Amygdala (tissue), 56 donors: ENCODE results near the gene ACOXL.

Source experiments
- DNase-seq, 56 donors: peaks; one replicate each; lab custom pipeline; 2025; lab: John Stamatoyannopoulos, UW

Gene ACOXL

GRCh38 chr2:110789706-110790105 lies 57.3 kb downstream of the ACOXL start:
- no peak for DNase-seq

- DNase-seq, result no peak
These were observed 58.5 kb downstream of the ACOXL start for GRCh38 chr2:110790907-110791306.

- no peak for DNase-seq
These were observed 59.1 kb downstream of the ACOXL start for GRCh38 chr2:110791435-110791834.

DNA sequence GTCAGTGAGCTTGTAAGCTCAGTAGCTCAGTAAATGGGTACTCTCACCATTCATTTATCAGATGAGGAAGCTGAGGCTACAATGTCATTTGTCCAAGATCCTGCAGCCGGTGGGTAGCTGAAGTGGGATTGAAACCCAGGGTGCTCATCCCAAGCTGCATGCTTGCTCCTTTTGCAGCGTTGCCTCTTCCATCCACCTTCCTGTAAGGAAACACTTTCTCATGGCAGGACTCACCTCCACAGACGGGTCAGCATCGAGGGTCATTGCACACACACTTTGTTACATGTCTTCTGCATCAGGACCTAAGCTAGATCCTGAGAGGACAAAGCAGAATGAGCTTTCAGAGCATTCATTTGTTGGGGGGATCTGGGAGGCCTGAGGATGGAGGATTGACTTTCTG lies 60.7 kb downstream of the ACOXL start:
- DNase-seq, result no peak

DNA sequence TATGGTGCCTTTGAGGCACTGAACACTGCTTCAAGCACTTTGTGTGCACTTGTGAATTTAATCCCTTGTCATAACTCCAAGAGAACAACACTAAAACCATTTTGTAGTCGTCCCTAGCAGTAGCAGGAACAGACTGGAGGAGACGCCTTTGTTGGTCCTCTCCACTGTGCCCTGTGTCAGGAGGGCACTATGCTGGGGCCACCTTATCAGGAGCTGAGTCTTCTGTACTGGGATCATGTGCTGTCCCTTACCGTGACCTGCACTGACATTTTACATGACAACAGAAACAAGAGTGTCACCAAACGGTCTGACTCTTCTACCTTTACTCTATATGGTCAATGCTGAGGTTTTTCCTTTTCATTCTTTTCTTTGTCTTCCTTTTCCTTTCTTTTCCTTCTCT lies 62.0 kb downstream of the ACOXL start:
- DNase-seq, result no peak

DNA sequence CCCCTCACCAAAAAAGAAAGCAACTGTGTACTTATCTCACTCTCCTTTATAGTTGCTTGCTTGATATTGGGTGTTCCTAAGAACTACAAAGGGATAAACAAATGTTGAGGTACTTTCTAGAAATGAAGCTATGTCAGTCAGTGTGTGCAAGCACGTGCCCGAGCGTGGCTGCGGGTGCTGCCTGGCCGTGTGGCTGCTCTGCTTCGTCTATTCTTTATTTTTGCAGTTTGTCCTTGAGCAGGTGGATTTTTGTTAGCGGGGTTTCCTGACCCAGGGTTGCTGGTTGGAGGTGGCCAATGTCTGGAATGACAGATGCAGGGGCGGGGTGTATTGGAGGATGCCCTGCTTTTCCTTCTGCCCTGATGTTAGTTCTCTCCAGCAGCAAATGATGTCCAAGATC lies 62.6 kb downstream of the ACOXL start:
- DNase-seq, result no peak

- DNase-seq, result no peak
These were observed 64.4 kb downstream of the ACOXL start for GRCh38 chr2:110796716-110797301.

- no peak for DNase-seq
These were observed 67.0 kb downstream of the ACOXL start for GRCh38 chr2:110799376-110799775.

GRCh38 chr2:110800611-110801402 lies 68.4 kb downstream of the ACOXL start:
- no peak for DNase-seq

DNA sequence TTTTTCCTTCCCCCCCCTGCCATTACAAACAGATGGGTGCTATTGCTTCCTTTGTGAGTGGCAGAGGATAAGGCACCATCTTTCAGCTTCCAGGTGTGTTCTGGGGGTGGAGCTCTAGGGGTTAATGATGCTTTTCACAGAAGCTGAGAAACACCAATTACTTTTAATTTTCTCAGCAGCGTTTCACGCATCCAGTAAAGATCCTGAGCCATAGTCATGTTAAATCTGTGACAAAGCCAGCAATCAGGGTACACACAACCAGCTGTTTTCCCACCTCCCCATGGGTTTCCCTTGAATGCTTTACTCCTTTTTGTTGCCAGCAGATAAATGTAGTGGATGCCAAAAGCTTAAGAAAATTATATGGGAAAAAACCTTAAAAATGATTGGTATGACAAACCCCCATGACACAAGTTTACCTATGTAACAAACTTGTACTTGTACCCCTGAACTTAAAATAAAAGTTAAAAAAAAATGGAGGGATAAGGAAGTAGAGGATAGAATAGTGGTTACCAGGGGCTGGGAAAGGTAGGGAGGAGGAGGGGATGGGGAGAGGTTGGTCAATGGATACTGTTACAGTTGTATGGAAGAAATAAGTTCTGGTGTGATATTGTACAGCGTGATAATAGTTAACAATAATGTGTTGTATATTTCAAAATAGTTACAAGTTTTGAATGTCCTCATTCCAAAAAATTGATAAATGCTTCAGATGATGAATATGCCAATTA lies 70.0 kb downstream of the ACOXL start:
- DNase-seq, result no peak

GRCh38 chr2:110804433-110804832 lies 72.1 kb downstream of the ACOXL start:
- DNase-seq, result no peak

DNA sequence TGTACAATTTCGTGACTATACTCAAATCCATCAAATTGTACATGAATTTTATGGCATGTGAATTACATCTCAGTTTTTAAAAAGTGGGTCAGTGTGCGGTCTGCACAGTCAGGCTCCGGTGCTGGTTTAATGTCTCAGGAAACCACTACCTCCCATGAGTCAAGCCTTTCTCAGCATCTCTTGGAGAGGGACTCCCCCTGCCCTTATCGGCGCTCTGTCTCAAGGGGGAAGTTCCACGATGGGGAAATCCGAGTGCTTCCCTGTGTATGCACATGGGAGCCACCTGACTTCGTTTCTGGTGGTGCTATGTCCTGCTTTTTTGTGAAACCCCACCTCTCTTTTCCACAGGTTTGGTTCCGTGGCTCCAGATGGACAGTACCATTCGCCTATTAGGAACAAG lies 72.5 kb downstream of the ACOXL start:
- DNase-seq, result no peak

GRCh38 chr2:110805894-110806452 lies 73.6 kb downstream of the ACOXL start:
- no peak for DNase-seq

GRCh38 chr2:110807522-110807921 lies 75.1 kb downstream of the ACOXL start:
- DNase-seq, result no peak

GRCh38 chr2:110810404-110810803 lies 78.0 kb downstream of the ACOXL start:
- no peak for DNase-seq

GRCh38 chr2:110812726-110813645 lies 80.6 kb downstream of the ACOXL start:
- no peak for DNase-seq

- no peak for DNase-seq
These were observed 81.5 kb downstream of the ACOXL start for GRCh38 chr2:110813896-110814295.

GRCh38 chr2:110815938-110816337 lies 83.6 kb downstream of the ACOXL start:
- DNase-seq, result no peak

GRCh38 chr2:110816404-110817365 lies 84.3 kb downstream of the ACOXL start:
- DNase-seq, result no peak
